SK-N-SH (cell line): Measurements from ENCODE around the gene DLK2.

Experiments
- EP300 ChIP-seq, 2 experiments: IDR thresholded peaks; 2 replicates each; pipeline versions ENCODE4 v1.4.0 to v1.6.1; 2012; ENCODE audit warnings: borderline replicate concordance in 1 of 2, low read depth in 1 of 2, low read length in 1 of 2
- EZH2phosphoT487 ChIP-seq: fragments of 200-600 bp; sonication (generic); IDR thresholded peaks from 2 replicates; pipeline ENCODE4 v1.6.1; 2017; ENCODE audit warnings: low read depth, mixed run types, mild to moderate bottlenecking, antibody characterized with exemption, moderate library complexity, borderline replicate concordance
- GABPA ChIP-seq: IDR thresholded peaks from 2 replicates; pipeline ENCODE4 v1.4.0; 2012; ENCODE audit warnings: low read depth, mild to moderate bottlenecking
- POLR2AphosphoS5 ChIP-seq: IDR thresholded peaks from 2 replicates; pipeline ENCODE4 v1.6.1; 2012; ENCODE audit warnings: low read depth, low read length
- RAD21 ChIP-seq: IDR thresholded peaks from 2 replicates; pipeline ENCODE4 v1.6.1; 2012; ENCODE audit warnings: mild to moderate bottlenecking, low read length
- RFX5 ChIP-seq: IDR thresholded peaks from 2 replicates; pipeline ENCODE4 v1.6.1; 2012; ENCODE audit warnings: mild to moderate bottlenecking, improper control_type of control experiment, low read length
- RXRA ChIP-seq: IDR thresholded peaks from 2 replicates; pipeline ENCODE4 v1.4.0; 2012; ENCODE audit warnings: low read depth, mild to moderate bottlenecking, borderline replicate concordance
- TF ChIP-seq, protein P1 (sequence below): fragments of 200-600 bp; sonication (generic); IDR thresholded peaks from 2 replicates; pipeline ENCODE4 v1.6.1; 2017; ENCODE audit warnings: antibody characterized with exemption, mild to moderate bottlenecking, moderate library complexity
- TF ChIP-seq, protein P2 (sequence below): IDR thresholded peaks from 2 replicates; pipeline ENCODE4; 2012

DNA sequence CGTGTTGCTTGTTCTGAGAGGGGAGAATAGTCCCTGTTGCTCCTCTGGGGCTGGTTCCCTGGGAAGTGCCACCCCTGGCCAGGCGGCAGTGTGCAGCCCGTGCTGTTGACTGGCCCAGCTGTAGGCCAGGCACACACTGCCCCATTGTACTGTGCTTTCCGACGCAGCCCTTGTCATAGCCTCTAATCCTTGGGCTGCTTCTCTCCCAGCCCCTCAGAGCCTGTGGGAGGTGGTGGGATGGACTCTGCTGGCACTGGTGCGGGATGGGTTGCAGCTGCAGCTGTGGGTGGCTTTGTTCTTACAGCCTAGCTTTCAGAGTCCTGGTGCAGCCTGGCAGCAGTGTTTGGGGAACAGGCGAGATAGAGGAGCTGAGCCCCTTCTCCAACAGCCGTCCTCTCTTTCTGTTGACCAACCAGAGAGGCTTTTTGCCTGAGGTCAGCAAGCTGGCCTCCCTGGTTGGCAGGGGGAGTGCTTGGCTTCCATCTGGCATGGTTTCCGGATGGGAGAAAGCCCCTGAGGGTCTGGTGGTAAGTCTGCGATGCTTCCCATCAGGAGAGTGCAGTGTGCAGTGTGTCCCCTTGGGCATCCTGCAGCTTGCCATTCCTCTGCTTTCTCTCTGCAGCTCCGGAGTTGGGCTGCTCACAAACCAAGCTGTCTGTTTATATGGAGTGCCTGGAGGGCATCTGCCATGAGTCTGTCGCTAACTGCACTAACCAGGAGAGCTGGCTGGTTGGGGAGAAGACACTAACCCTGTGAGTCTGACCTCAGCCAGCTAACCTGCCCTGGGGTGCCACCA, 34.1 kb upstream of the DLK2 start:
- TF ChIP-seq, protein P1, sequence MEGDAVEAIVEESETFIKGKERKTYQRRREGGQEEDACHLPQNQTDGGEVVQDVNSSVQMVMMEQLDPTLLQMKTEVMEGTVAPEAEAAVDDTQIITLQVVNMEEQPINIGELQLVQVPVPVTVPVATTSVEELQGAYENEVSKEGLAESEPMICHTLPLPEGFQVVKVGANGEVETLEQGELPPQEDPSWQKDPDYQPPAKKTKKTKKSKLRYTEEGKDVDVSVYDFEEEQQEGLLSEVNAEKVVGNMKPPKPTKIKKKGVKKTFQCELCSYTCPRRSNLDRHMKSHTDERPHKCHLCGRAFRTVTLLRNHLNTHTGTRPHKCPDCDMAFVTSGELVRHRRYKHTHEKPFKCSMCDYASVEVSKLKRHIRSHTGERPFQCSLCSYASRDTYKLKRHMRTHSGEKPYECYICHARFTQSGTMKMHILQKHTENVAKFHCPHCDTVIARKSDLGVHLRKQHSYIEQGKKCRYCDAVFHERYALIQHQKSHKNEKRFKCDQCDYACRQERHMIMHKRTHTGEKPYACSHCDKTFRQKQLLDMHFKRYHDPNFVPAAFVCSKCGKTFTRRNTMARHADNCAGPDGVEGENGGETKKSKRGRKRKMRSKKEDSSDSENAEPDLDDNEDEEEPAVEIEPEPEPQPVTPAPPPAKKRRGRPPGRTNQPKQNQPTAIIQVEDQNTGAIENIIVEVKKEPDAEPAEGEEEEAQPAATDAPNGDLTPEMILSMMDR: no peak
- TF ChIP-seq RXRA (no peak), POLR2AphosphoS5 (no peak), RAD21 (no peak), RFX5 (peak; percentile 58; the same call in 1 of the 2 replicates), EZH2phosphoT487 (no peak), GABPA (no peak), EP300 (IDR thresholded peaks at IDR 0.05; ENCODE audit: borderline replicate concordance in 1 of 2, low read depth in 1 of 2, low read length in 1 of 2) (peak in 1 of 2 experiments; percentile 50; a peak in 1 of 4 replicates)
- TF ChIP-seq, protein P2, sequence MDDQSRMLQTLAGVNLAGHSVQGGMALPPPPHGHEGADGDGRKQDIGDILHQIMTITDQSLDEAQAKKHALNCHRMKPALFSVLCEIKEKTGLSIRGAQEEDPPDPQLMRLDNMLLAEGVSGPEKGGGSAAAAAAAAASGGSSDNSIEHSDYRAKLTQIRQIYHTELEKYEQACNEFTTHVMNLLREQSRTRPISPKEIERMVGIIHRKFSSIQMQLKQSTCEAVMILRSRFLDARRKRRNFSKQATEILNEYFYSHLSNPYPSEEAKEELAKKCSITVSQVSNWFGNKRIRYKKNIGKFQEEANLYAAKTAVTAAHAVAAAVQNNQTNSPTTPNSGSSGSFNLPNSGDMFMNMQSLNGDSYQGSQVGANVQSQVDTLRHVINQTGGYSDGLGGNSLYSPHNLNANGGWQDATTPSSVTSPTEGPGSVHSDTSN: no peak
